ENCODE data around the gene SH2D1A. TPM values are rescaled to one million over a fixed set of nuclear protein-coding genes. Genes with fewer than 3 reads are reported as not detected.

Gene SH2D1A
- total RNA-seq, 1 donor from 2014 or later: not detected

- Histone ChIP-seq H3K27me3 (ENCODE audit: insufficient read depth, low read length) (no peaks in the 10 kb centered on the region), H4K20me1 (ENCODE audit: insufficient read depth, low read length) (no peaks in the 10 kb centered on the region), H3K27ac (ENCODE audit: low read depth, low read length) (no peak overlapping the region), H3K4me2 (ENCODE audit: low read length) (no peak overlapping the region), H3K4me1 (ENCODE audit: insufficient read depth, low read length) (no peaks in the 10 kb centered on the region), H3K9ac (ENCODE audit: low read length) (no peak overlapping the region), H2AFZ (ENCODE audit: low read depth, low read length) (no peak overlapping the region), H3K79me2 (ENCODE audit: insufficient read depth, low read length) (no peaks in the 10 kb centered on the region), H3K4me3 (ENCODE audit: insufficient read depth, low read depth, low read length) (no peak overlapping the region), H3K9me3 (ENCODE audit: insufficient read depth, low read depth, low read length) (no peaks in the 10 kb centered on the region), H3K36me3 (ENCODE audit: insufficient read depth, low read length) (no peaks in the 10 kb centered on the region)
- TF ChIP-seq EZH2 (IDR thresholded peaks at IDR 0.05; ENCODE audit: insufficient read depth, low read length): no peak
- TF ChIP-seq CTCF (IDR thresholded peaks at IDR 0.05; ENCODE audit: insufficient read depth, low read depth, low read length): no peak
- H3K27ac Mint-ChIP-seq (ENCODE audit: unreplicated experiment): no peak overlapping the region
- FAIRE-seq (no peak), DNase-seq (ENCODE audit: low read depth) (no peak)
- no peak overlapping the region for H3K4me3 Mint-ChIP-seq (ENCODE audit: unreplicated experiment)
- no peaks in the 10 kb centered on the region for H3K36me3 Mint-ChIP-seq (ENCODE audit: low read depth, unreplicated experiment)
- H3K9me3 Mint-ChIP-seq (ENCODE audit: unreplicated experiment): peaks cover 2% of the 10 kb centered on the region
- H3K27me3 Mint-ChIP-seq (ENCODE audit: low read depth, unreplicated experiment): no peaks in the 10 kb centered on the region
- no peaks in the 10 kb centered on the region for H3K4me1 Mint-ChIP-seq (ENCODE audit: low read depth, unreplicated experiment)
These were observed 39.0 kb upstream of the SH2D1A start for GRCh38 chrX:124307253-124307907.

- Histone ChIP-seq H4K20me1 (ENCODE audit: insufficient read depth, low read length) (no peaks in the 10 kb centered on the region), H3K9me3 (ENCODE audit: insufficient read depth, low read depth, low read length) (no peaks in the 10 kb centered on the region), H3K36me3 (ENCODE audit: insufficient read depth, low read length) (no peaks in the 10 kb centered on the region), H3K27me3 (ENCODE audit: insufficient read depth, low read length) (no peaks in the 10 kb centered on the region), H3K4me1 (ENCODE audit: insufficient read depth, low read length) (no peaks in the 10 kb centered on the region), H3K4me2 (ENCODE audit: low read length) (no peak overlapping the region), H3K9ac (ENCODE audit: low read length) (no peak overlapping the region), H3K27ac (ENCODE audit: low read depth, low read length) (no peak overlapping the region), H2AFZ (ENCODE audit: low read depth, low read length) (no peak overlapping the region), H3K4me3 (ENCODE audit: insufficient read depth, low read depth, low read length) (no peak overlapping the region), H3K79me2 (ENCODE audit: insufficient read depth, low read length) (no peaks in the 10 kb centered on the region)
- FAIRE-seq: no peak
- no peak for TF ChIP-seq EZH2 (IDR thresholded peaks at IDR 0.05; ENCODE audit: insufficient read depth, low read length)
- no peak overlapping the region for H3K4me3 Mint-ChIP-seq (ENCODE audit: unreplicated experiment)
- H3K36me3 Mint-ChIP-seq (ENCODE audit: low read depth, unreplicated experiment): no peaks in the 10 kb centered on the region
- H3K27me3 Mint-ChIP-seq (ENCODE audit: low read depth, unreplicated experiment): no peaks in the 10 kb centered on the region
- no peaks in the 10 kb centered on the region for H3K9me3 Mint-ChIP-seq (ENCODE audit: unreplicated experiment)
- no peak overlapping the region for H3K27ac Mint-ChIP-seq (ENCODE audit: unreplicated experiment)
- H3K4me1 Mint-ChIP-seq (ENCODE audit: low read depth, unreplicated experiment): peaks cover 5% of the 10 kb centered on the region
- no peak for DNase-seq (ENCODE audit: low read depth)
These were observed 20.6 kb upstream of the SH2D1A start for GRCh38 chrX:124325732-124326131.

GRCh38 chrX:124328765-124329164 lies 17.6 kb upstream of the SH2D1A start:
- H3K27me3 Mint-ChIP-seq (ENCODE audit: low read depth, unreplicated experiment): no peaks in the 10 kb centered on the region
- H3K9me3 Mint-ChIP-seq (ENCODE audit: unreplicated experiment): no peaks in the 10 kb centered on the region
- peak overlapping the region; percentile 58 for H3K27ac Mint-ChIP-seq (ENCODE audit: unreplicated experiment)
- no peak overlapping the region for H2AFZ ChIP-seq (ENCODE audit: low read depth, low read length)
- H3K36me3 ChIP-seq (ENCODE audit: insufficient read depth, low read length): no peaks in the 10 kb centered on the region
- peak; percentile 2 for DNase-seq (ENCODE audit: low read depth)
- H3K27ac ChIP-seq (ENCODE audit: low read depth, low read length): no peak overlapping the region
- no peaks in the 10 kb centered on the region for H3K79me2 ChIP-seq (ENCODE audit: insufficient read depth, low read length)
- H3K4me1 Mint-ChIP-seq (ENCODE audit: low read depth, unreplicated experiment): peaks cover 5% of the 10 kb centered on the region
- peak; percentile 9 for FAIRE-seq
- no peak overlapping the region for H3K4me3 Mint-ChIP-seq (ENCODE audit: unreplicated experiment)
- no peak overlapping the region for H3K4me2 ChIP-seq (ENCODE audit: low read length)
- H3K9ac ChIP-seq (ENCODE audit: low read length): no peak overlapping the region
- no peaks in the 10 kb centered on the region for H3K27me3 ChIP-seq (ENCODE audit: insufficient read depth, low read length)
- no peak overlapping the region for H3K4me3 ChIP-seq (ENCODE audit: insufficient read depth, low read depth, low read length)
- no peaks in the 10 kb centered on the region for H3K36me3 Mint-ChIP-seq (ENCODE audit: low read depth, unreplicated experiment)
- TF ChIP-seq EZH2 (IDR thresholded peaks at IDR 0.05; ENCODE audit: insufficient read depth, low read length) (no peak), CTCF (IDR thresholded peaks at IDR 0.05; ENCODE audit: insufficient read depth, low read depth, low read length) (no peak)
- no peaks in the 10 kb centered on the region for H4K20me1 ChIP-seq (ENCODE audit: insufficient read depth, low read length)
- no peaks in the 10 kb centered on the region for H3K9me3 ChIP-seq (ENCODE audit: insufficient read depth, low read depth, low read length)
- no peaks in the 10 kb centered on the region for H3K4me1 ChIP-seq (ENCODE audit: insufficient read depth, low read length)

Data from astrocyte (in vitro differentiated cells and primary cell).